ENCODE data around the gene WWOX. TPM values are rescaled to one million over a fixed set of nuclear protein-coding genes. Genes with fewer than 3 reads are reported as not detected.

WWOX gene
- total and polyA plus RNA-seq, 10 donors, result 5.9 to 90.3 (median 26.4) TPM

DNA sequence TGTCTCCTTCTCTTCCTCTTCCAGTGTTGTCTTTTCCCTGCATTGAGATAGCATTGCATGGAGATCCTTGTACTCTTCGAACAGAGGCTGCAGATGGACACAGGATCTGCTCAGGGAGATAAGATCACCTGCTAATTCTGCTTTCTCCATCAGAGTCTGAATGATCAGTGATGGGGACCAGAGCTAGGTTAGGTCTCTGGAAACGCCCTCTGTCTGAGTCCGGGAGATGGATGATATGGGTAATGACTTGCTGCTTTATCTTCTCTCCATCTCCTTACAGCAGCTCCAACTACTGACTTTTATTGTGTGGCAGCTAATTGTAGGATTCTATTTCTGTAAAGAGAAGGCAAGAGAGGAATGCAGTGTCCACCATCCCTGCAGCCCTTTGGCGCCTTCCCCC is 435.6 kb downstream of the WWOX start:
- TF ChIP-seq POLR2A (IDR thresholded peaks at IDR 0.05) (no peak), POLR2AphosphoS5 (IDR thresholded peaks at IDR 0.05) (no peak), CTCF (IDR thresholded peaks at IDR 0.05 in 8 of 11, conservative IDR thresholded peaks at IDR 0.05 in 3 of 11) (no peak)
- WGBS, 5 donors, result 81 to 96% (median 89%) methylated on average over 4 of the region's 4 CpGs
- no peaks in the 10 kb centered on the region for H3K4me1 ChIP-seq
- no peaks in the 10 kb centered on the region for H3K9me3 ChIP-seq
- intact Hi-C loops (cut with DNase I; ENCODE audit: low total_unique reads), result no loop called here
- no peak for DNase-seq
- no peaks in the 10 kb centered on the region for H3K27me3 ChIP-seq (replicated peaks in 1 of 7)
- H3K4me3 ChIP-seq, result no peak overlapping the region
- no peaks in the 10 kb centered on the region for H3K36me3 ChIP-seq
- no peak overlapping the region for H3K27ac ChIP-seq

GRCh38 chr16:78537511-78537910 is 438.1 kb downstream of the WWOX start:
- DNase-seq, result no peak
- no peak for TF ChIP-seq POLR2A (IDR thresholded peaks at IDR 0.05)
- TF ChIP-seq POLR2AphosphoS5 (IDR thresholded peaks at IDR 0.05), result no peak
- no peak for TF ChIP-seq CTCF (IDR thresholded peaks at IDR 0.05 in 8 of 11, conservative IDR thresholded peaks at IDR 0.05 in 3 of 11)
- H3K4me3 ChIP-seq, result no peak overlapping the region
- intact Hi-C loops (cut with DNase I; ENCODE audit: low total_unique reads), result no loop called here
- no peaks in the 10 kb centered on the region for H3K36me3 ChIP-seq
- no peaks in the 10 kb centered on the region for H3K9me3 ChIP-seq
- H3K27ac ChIP-seq, result no peak overlapping the region
- H3K27me3 ChIP-seq (replicated peaks in 1 of 7), result no peaks in the 10 kb centered on the region
- no peaks in the 10 kb centered on the region for H3K4me1 ChIP-seq
- 93 to 97% (median 95%) methylated on average over 10 of the region's 10 CpGs for WGBS, 5 donors

DNA sequence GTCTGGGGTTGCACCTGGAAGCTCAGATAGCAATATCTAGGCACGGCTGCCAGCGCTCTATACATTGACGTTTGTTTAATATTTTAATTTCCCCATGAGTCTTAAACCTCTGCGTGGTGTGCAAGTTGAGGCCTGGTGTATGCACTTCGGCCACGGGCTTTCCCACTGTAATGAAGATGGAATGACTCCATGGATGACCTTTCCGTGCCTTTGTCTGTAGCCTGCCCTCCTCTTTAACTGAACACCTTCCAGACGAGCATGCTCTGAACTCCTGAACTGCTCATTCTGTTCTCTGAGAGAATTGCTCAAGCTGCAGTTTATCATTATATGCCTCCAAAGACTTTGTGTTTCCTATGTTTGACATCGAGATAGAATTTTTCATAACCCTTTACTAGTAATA is 438.8 kb downstream of the WWOX start:
- Histone ChIP-seq H3K36me3 (no peaks in the 10 kb centered on the region), H3K4me1 (no peaks in the 10 kb centered on the region), H3K27ac (no peak overlapping the region), H3K4me3 (no peak overlapping the region), H3K9me3 (no peaks in the 10 kb centered on the region), H3K27me3 (replicated peaks in 1 of 7) (no peaks in the 10 kb centered on the region)
- TF ChIP-seq POLR2AphosphoS5 (IDR thresholded peaks at IDR 0.05) (no peak), CTCF (IDR thresholded peaks at IDR 0.05 in 8 of 11, conservative IDR thresholded peaks at IDR 0.05 in 3 of 11) (no peak)
- intact Hi-C loops (cut with DNase I; ENCODE audit: low total_unique reads), result no loop called here
- WGBS, 5 donors, result 73 to 88% (median 78%) methylated on average over 9 of the region's 9 CpGs
- no peak for DNase-seq

DNA sequence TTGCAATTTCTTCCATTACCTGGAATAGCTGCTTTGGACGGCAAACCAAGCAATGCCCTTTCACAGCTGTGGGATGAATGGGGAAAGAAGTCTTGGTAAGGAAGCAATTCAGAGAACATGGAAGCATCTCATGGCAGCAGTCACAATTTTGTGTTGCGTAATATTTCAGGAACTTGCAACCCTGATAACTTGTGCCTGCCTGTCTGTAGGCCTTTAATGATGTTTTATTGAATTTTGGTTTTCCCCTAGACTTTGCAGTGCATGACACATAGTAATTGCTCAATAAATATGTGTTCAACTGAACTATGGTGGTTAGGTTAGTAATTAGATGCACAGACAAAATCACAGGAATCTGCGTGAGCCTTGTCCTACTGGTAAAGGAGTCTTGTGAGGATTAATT is 439.5 kb downstream of the WWOX start:
- 71 to 90% (median 87%) methylated on average over 3 of the region's 3 CpGs for WGBS, 5 donors
- Histone ChIP-seq H3K9me3 (no peaks in the 10 kb centered on the region), H3K27ac (no peak overlapping the region), H3K27me3 (replicated peaks in 1 of 7) (no peaks in the 10 kb centered on the region), H3K4me3 (no peak overlapping the region), H3K36me3 (no peaks in the 10 kb centered on the region), H3K4me1 (no peaks in the 10 kb centered on the region)
- intact Hi-C loops (cut with DNase I; ENCODE audit: low total_unique reads), result no loop called here
- no peak for DNase-seq
- TF ChIP-seq CTCF (IDR thresholded peaks at IDR 0.05 in 8 of 11, conservative IDR thresholded peaks at IDR 0.05 in 3 of 11) (no peak), POLR2AphosphoS5 (IDR thresholded peaks at IDR 0.05) (no peak)
